ENCODE data around the gene ZNF627. TPM values are rescaled to one million over a fixed set of nuclear protein-coding genes. Genes with fewer than 3 reads are reported as not detected.

The ZNF627 gene
- total RNA-seq, 2 donors from 2014 or later = 8.1 to 8.5 TPM

DNA sequence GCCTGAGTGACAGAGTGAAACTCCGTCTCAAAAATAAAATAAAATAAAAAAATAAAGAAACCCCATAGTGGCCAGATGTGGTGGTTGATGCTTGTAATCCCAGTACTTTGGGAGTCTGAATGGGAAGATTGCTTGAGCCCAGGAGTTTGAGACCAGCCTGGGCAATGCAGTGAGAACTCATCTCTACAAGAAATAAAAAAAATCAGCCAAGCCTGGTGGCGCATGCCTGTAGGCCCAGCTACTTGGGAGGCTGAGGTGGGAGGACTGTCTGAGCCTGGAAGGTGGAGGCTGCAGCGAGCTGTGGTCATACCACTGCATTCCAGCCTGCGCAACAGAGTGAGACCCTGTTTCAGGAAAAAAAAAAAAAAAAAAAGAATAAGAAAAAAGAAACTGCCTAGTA, 53.8 kb downstream of the ZNF627 start:
- no peaks in the 10 kb centered on the region for H3K4me1 Mint-ChIP-seq (ENCODE audit: low read depth)
- H3K4me3 Mint-ChIP-seq = no peak overlapping the region
- DNase-seq = no peak
- H3K9me3 Mint-ChIP-seq = peaks cover 8 to 22% of the 10 kb centered on the region in 2 donors
- peaks cover 21 to 23% of the 10 kb centered on the region in 2 donors for H3K36me3 Mint-ChIP-seq (ENCODE audit: insufficient read depth in 2 of 2)
- ATAC-seq (replicated peaks in 1 of 2) = no peak
- no peak overlapping the region for H3K27ac Mint-ChIP-seq
- no peaks in the 10 kb centered on the region for H3K27me3 Mint-ChIP-seq (ENCODE audit: low read depth)

DNA sequence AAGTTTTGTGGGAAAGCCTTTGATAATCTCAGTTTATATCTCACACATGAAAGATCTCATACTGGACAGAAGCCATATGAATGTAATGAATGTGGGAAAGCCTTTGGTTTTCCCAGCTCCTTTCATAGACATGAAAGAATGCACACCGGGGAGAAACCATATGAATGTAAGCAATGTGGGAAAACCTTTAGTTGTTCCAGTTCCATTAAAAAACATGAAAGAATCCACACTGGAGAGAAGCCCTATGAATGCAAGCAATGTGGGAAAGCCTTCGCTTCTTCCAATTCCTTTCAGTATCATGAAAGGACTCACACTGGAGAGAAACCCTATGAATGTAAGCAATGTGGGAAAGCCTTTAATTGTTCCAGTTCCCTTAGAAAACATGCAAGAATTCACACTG, 54.8 kb downstream of the ZNF627 start:
- Mint-ChIP-seq H3K36me3 (ENCODE audit: insufficient read depth in 2 of 2) (peaks cover 21 to 23% of the 10 kb centered on the region in 2 donors), H3K9me3 (peaks cover 8 to 22% of the 10 kb centered on the region in 2 donors), H3K27me3 (ENCODE audit: low read depth) (no peaks in the 10 kb centered on the region), H3K4me1 (ENCODE audit: low read depth) (no peaks in the 10 kb centered on the region), H3K4me3 (no peak overlapping the region), H3K27ac (no peak overlapping the region)
- ATAC-seq (replicated peaks in 1 of 2) (no peak), DNase-seq (no peak)

DNA sequence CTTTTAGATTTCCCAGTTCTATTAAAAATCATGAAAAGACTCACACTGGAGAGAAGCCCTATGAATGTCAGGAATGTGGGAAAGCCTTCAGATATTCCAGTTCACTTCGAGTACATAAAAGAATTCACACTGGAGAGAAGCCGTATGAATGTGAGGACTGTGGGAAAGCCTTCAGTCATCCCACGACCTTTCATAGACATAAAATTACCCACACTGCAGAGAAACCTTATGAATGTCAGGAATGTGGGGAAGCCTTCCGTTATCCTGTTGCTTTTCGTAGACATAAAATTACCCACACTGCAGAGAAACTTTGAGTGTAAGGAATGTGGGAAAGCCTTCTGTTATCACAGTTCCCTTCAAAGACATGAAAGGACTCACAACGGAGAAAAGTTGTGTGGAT, 55.2 kb downstream of the ZNF627 start:
- no peaks in the 10 kb centered on the region for H3K4me1 Mint-ChIP-seq (ENCODE audit: low read depth)
- H3K9me3 Mint-ChIP-seq = peaks cover 8 to 22% of the 10 kb centered on the region in 2 donors
- ATAC-seq (replicated peaks in 1 of 2) = no peak
- H3K36me3 Mint-ChIP-seq (ENCODE audit: insufficient read depth in 2 of 2) = peaks cover 21 to 23% of the 10 kb centered on the region in 2 donors
- no peak for DNase-seq
- H3K27me3 Mint-ChIP-seq (ENCODE audit: low read depth) = no peaks in the 10 kb centered on the region
- H3K4me3 Mint-ChIP-seq = no peak overlapping the region
- no peak overlapping the region for H3K27ac Mint-ChIP-seq

DNA sequence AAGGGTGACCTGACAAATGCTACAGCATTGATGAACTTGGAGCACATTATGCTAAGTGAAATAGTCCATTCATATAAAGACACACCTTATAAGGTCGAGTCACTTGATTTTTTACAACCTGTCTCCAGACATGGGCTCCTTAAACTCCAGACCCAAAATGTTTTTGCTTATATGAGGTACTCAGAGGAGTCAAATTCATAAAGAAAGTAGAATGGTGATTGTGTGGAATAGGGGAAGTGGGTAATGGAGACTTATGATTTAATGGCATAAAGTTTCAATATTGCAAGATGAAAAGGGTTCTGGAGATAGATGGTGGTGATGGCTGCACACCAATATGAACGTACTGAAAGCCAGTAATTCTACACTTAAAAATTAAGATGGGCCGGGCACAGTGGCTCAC, 59.3 kb downstream of the ZNF627 start:
- DNase-seq (no peak), ATAC-seq (replicated peaks in 1 of 2) (no peak)
- peaks cover 13 to 18% of the 10 kb centered on the region in 2 donors for H3K36me3 Mint-ChIP-seq (ENCODE audit: insufficient read depth in 2 of 2)

GRCh38 chr19:11657307-11657706, 60.0 kb downstream of the ZNF627 start:
- Mint-ChIP-seq H3K27me3 (ENCODE audit: low read depth) (peaks cover 6% of the 10 kb centered on the region), H3K4me3 (no peak overlapping the region), H3K36me3 (ENCODE audit: insufficient read depth in 2 of 2) (peaks cover 6 to 11% of the 10 kb centered on the region in 2 donors), H3K27ac (no peak overlapping the region), H3K4me1 (ENCODE audit: low read depth) (no peaks in the 10 kb centered on the region), H3K9me3 (peaks cover 2 to 8% of the 10 kb centered on the region in 2 donors)
- no peak for ATAC-seq (replicated peaks in 1 of 2)
- DNase-seq = no peak

More for the DNA sequence above, 59.3 kb downstream of the ZNF627 start:
- Mint-ChIP-seq H3K27ac (no peak overlapping the region), H3K4me1 (ENCODE audit: low read depth) (no peaks in the 10 kb centered on the region), H3K27me3 (ENCODE audit: low read depth) (peaks cover 6% of the 10 kb centered on the region), H3K4me3 (no peak overlapping the region), H3K9me3 (peaks cover 7 to 16% of the 10 kb centered on the region in 2 donors)

DNA sequence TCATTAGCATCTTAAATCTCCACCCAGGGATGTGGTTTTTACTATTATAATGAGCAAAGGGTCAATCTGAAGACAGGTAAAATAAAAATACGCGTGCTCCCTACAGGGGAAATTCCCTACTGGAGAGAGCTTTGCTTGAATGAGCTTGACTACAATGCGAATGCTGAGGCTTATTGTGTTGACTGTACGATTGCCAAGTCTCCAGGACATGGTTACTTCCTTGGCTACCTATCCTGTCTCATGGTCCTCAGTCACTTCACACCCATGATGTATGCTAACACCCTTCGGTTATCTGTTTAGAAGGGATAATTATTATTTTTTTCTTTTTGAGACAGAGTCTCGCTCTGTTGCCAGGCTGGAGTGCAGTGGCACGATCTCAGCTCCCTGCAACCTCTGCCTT, 61.7 kb downstream of the ZNF627 start:
- Mint-ChIP-seq H3K4me3 (no peak overlapping the region), H3K36me3 (ENCODE audit: insufficient read depth in 2 of 2) (peaks cover 0 to 2% of the 10 kb centered on the region in 2 donors), H3K27ac (no peak overlapping the region), H3K9me3 (peaks cover 0 to 3% of the 10 kb centered on the region in 2 donors), H3K4me1 (ENCODE audit: low read depth) (no peaks in the 10 kb centered on the region), H3K27me3 (ENCODE audit: low read depth) (peaks cover 6% of the 10 kb centered on the region)
- DNase-seq = no peak
- no peak for ATAC-seq (replicated peaks in 1 of 2)

- DNase-seq = no peak
- peaks cover 6% of the 10 kb centered on the region for H3K27me3 Mint-ChIP-seq (ENCODE audit: low read depth)
Observed at GRCh38 chr19:11659612-11660011, 62.3 kb downstream of the ZNF627 start.

GRCh38 chr19:11662278-11662677, 65.0 kb downstream of the ZNF627 start:
- Mint-ChIP-seq H3K27me3 (ENCODE audit: low read depth) (peaks cover 6% of the 10 kb centered on the region), H3K4me1 (ENCODE audit: low read depth) (no peaks in the 10 kb centered on the region), H3K9me3 (no peaks in the 10 kb centered on the region), H3K36me3 (ENCODE audit: insufficient read depth in 2 of 2) (no peaks in the 10 kb centered on the region), H3K4me3 (no peak overlapping the region), H3K27ac (no peak overlapping the region)
- DNase-seq (no peak), ATAC-seq (replicated peaks in 1 of 2) (no peak)

More at GRCh38 chr19:11659612-11660011, 62.3 kb downstream of the ZNF627 start:
- peaks cover 0 to 2% of the 10 kb centered on the region in 2 donors for H3K9me3 Mint-ChIP-seq
- no peak overlapping the region for H3K27ac Mint-ChIP-seq
- no peaks in the 10 kb centered on the region for H3K36me3 Mint-ChIP-seq (ENCODE audit: insufficient read depth in 2 of 2)
- H3K4me1 Mint-ChIP-seq (ENCODE audit: low read depth) = no peaks in the 10 kb centered on the region
- no peak overlapping the region for H3K4me3 Mint-ChIP-seq
- ATAC-seq (replicated peaks in 1 of 2) = no peak

DNA sequence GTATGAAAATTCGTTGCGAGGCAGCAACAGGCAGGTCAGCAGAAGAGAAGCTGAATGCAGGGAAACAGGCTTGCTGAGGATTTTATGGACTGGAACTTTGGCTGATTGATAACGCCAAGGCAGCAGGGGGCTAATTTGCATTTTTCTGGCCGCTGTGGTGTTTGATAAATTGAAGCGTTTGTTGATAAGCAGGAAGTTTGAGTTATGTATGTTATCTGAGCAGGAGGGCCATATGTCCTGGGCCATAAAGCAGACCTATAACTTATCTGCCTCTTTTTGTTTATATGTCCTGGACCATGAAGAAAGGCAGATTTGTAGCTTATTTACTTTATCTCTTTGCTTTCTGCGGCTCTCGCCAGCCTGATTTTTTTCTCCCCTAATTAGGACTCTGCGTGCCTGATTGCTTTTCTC, 65.9 kb downstream of the ZNF627 start:
- ATAC-seq (replicated peaks in 1 of 2) = no peak
- no peak overlapping the region for H3K27ac Mint-ChIP-seq
- no peaks in the 10 kb centered on the region for H3K4me1 Mint-ChIP-seq (ENCODE audit: low read depth)
- H3K4me3 Mint-ChIP-seq = no peak overlapping the region
- H3K36me3 Mint-ChIP-seq (ENCODE audit: insufficient read depth in 2 of 2) = no peaks in the 10 kb centered on the region
- H3K27me3 Mint-ChIP-seq (ENCODE audit: low read depth) = peaks cover 6% of the 10 kb centered on the region
- no peaks in the 10 kb centered on the region for H3K9me3 Mint-ChIP-seq
- no peak for DNase-seq

Other genes starting within 250 kb of the ZNF627 start
- gene PLPPR2, start 242.1 kb upstream of the ZNF627 start, total RNA-seq = 1 to 10 TPM; 6.9 to 9.7 TPM
- gene SWSAP1, start 222.8 kb upstream of the ZNF627 start, total RNA-seq = 1 to 10 TPM; 1.9 to 2.6 TPM
- 10 to 100 TPM in 1 of 2 donors, 1 to 10 TPM in 1; 9.6 to 11.1 TPM for gene EPOR, start 213.2 kb upstream of the ZNF627 start, total RNA-seq
- gene RGL3, start 178.2 kb upstream of the ZNF627 start, total RNA-seq = not detected
- under 1 TPM; 0.16 to 0.50 TPM for gene ODAD3, start 162.4 kb upstream of the ZNF627 start, total RNA-seq
- 100 to 1,000 TPM; 253 to 266 TPM for gene PRKCSH, start 161.8 kb upstream of the ZNF627 start, total RNA-seq
- gene ELAVL3, start 116.4 kb upstream of the ZNF627 start, total RNA-seq = under 1 TPM in 1 of 2 donors, not detected in 1; 0.48 TPM
- gene ZNF653, start 91.6 kb upstream of the ZNF627 start, total RNA-seq = 10 to 100 TPM; 10.5 to 12.3 TPM
- gene ECSIT, start 68.3 kb upstream of the ZNF627 start, total RNA-seq = 10 to 100 TPM; 35.7 to 44.0 TPM
- not detected for gene CNN1, start 58.6 kb upstream of the ZNF627 start, total RNA-seq
- gene ELOF1, start 38.3 kb upstream of the ZNF627 start, total RNA-seq = 10 to 100 TPM; 50.8 to 50.9 TPM
- gene ACP5, start 19.8 kb upstream of the ZNF627 start, total RNA-seq = 10 to 100 TPM; 22.9 to 31.5 TPM
- gene ZNF823, start 141.5 kb downstream of the ZNF627 start, total RNA-seq = 1 to 10 TPM; 1.4 to 3.3 TPM
- gene ZNF441, start 169.5 kb downstream of the ZNF627 start, total RNA-seq = 1 to 10 TPM; 5.3 to 6.0 TPM
- 1 to 10 TPM in 1 of 2 donors, under 1 TPM in 1; 0.46 to 2.4 TPM for gene ZNF491, start 201.0 kb downstream of the ZNF627 start, total RNA-seq
- 10 to 100 TPM; 10.2 to 11.2 TPM for gene ZNF440, start 216.8 kb downstream of the ZNF627 start, total RNA-seq